GM12874 (cell line): ENCODE results near the gene PCYOX1L.

Source experiments
- CTCF ChIP-seq: IDR thresholded peaks from 2 replicates; pipeline ENCODE4 v1.5.1; 2011; ENCODE audit warnings: low read depth, mild to moderate bottlenecking, control low read depth, low read length, moderate library complexity; ENCODE audit not compliant: insufficient read depth

Gene PCYOX1L

GRCh38 chr5:149338364-149338763 lies 19.5 kb upstream of the PCYOX1L start:
- TF ChIP-seq CTCF: no peak

GRCh38 chr5:149340920-149341319 lies 16.9 kb upstream of the PCYOX1L start:
- TF ChIP-seq CTCF: no peak

GRCh38 chr5:149341876-149342275 lies 16.0 kb upstream of the PCYOX1L start:
- TF ChIP-seq CTCF: no peak

GRCh38 chr5:149344151-149344550 lies 13.7 kb upstream of the PCYOX1L start:
- no peak for TF ChIP-seq CTCF

- TF ChIP-seq CTCF: no peak
Observed at GRCh38 chr5:149345147-149345891, 12.5 kb upstream of the PCYOX1L start, which contains the start of gene GRPEL2. Gene GRPEL2, plus strand, starts transcription at chr5:149345499. Its CDS starts 41 bp downstream, at chr5:149345540.

- no peak for TF ChIP-seq CTCF
Observed at GRCh38 chr5:149345892-149346222, 12.0 kb upstream of the PCYOX1L start.

GRCh38 chr5:149348518-149348917 lies 9.3 kb upstream of the PCYOX1L start:
- TF ChIP-seq CTCF: no peak
